HCT116 (cell line): ENCODE results near the gene CSRP1. TPM values are rescaled to one million over a fixed set of nuclear protein-coding genes. Genes with fewer than 3 reads are reported as not detected.

Source experiments
- ATAC-seq: fragments of 200-7000 bp; cut with Tn5 transposase; 2 replicates; pipeline ENCODE4 v1.9.1; 2020; ENCODE audit warnings: mild to moderate bottlenecking, moderate library complexity
- BruUV-seq: library from RNA; stranded (reverse); fragments of 400-500 nt; replicated peaks from 2 replicates; lab custom pipeline; 2021; lab: Mats Ljungman, UMichigan
- CTCF ChIA-PET: fragments of 300-600 bp; sonication (Branson Sonifier 250); formaldehyde crosslinking; loops from one replicate; lab custom pipeline; 2021; ENCODE audit warnings: antibody characterized with exemption; lab: Charles Lee
- POLR2A ChIA-PET: fragments of 300-600, 350-600 bp; sonication (Branson Sonifier 250); formaldehyde crosslinking; loops from one replicate; lab custom pipeline; 2021; ENCODE audit warnings: antibody characterized with exemption; lab: Charles Lee
- RAD21 ChIA-PET, 2 experiments: fragments of 300-600 bp; sonication (Branson Sonifier 250); formaldehyde crosslinking; loops; one replicate each; lab custom pipeline; 2023; ENCODE audit warnings: low total read pairs in 2 of 2; ENCODE audit not compliant: uncharacterized antibody in 2 of 2, unreplicated experiment in 2 of 2, low non-redundant PET in 1 of 2; lab: Charles Lee
- DNase-seq: peaks from one replicate; pipeline ENCODE4 v3.0.0-alpha.2; 2010; ENCODE audit warnings: low read depth, low spot score
- H2AFZ ChIP-seq: fragments of 200-600 bp; shearing (Covaris generic), sonication (generic); 2 replicates; pipeline ENCODE4 v1.6.1; 2017; ENCODE audit warnings: low read depth, mixed run types, mixed read lengths, antibody characterized with exemption, low read length; ENCODE audit not compliant: poor library complexity, severe bottlenecking
- H3K27ac ChIP-seq: 2 replicates; pipeline ENCODE4 v1.5.1; 2012; ENCODE audit warnings: low read depth, low read length
- H3K27me3 ChIP-seq: fragments of 200-600 bp; sonication (generic); 2 replicates; pipeline ENCODE4 v1.6.1; 2016; ENCODE audit warnings: mixed run types, low read length, mixed read lengths; ENCODE audit not compliant: insufficient read depth
- H3K36me3 ChIP-seq, 2 experiments: fragments of 200-500 bp in 1 of 2; fragments of 200-600 bp in 1 of 2; sonication (Bioruptor generic) in 1 of 2; sonication (generic) in 1 of 2; 2 replicates each; pipeline versions ENCODE4 v1.5.1 to v1.6.1; 2014 to 2016; ENCODE audit warnings: low read length in 2 of 2, inconsistent platforms in 1 of 2, mixed read lengths in 1 of 2, mixed run types in 1 of 2; ENCODE audit not compliant: insufficient read depth in 2 of 2, control insufficient read depth in 1 of 2
- H3K4me1 ChIP-seq, 2 experiments: fragments of 200-600 bp in 1 of 2; sonication (generic) in 1 of 2; 2 replicates each; pipeline versions ENCODE4 v1.5.1 to v1.6.1; 2012 to 2017; ENCODE audit warnings: low read length in 2 of 2, inconsistent platforms in 1 of 2, mild to moderate bottlenecking in 1 of 2, mixed read lengths in 1 of 2, mixed run types in 1 of 2, moderate library complexity in 1 of 2; ENCODE audit not compliant: insufficient read depth in 2 of 2, control insufficient read depth in 1 of 2
- H3K4me2 ChIP-seq: fragments of 200-600 bp; sonication (generic); 2 replicates; pipeline ENCODE4 v1.6.1; 2017; ENCODE audit warnings: mixed run types, low read length, mixed read lengths
- H3K4me3 ChIP-seq, 2 experiments: fragments of 200-600 bp in 1 of 2; sonication (generic) in 1 of 2; replicated peaks in 1 of 2; 2 replicates each; pipeline ENCODE4 v1.5.1; 2011 to 2016; ENCODE audit warnings: low read length in 2 of 2, control low read depth in 1 of 2, low read depth in 1 of 2, mild to moderate bottlenecking in 1 of 2, mixed read lengths in 1 of 2, mixed run types in 1 of 2
- H3K79me2 ChIP-seq: fragments of 200-600 bp; sonication (generic); 2 replicates; pipeline ENCODE4 v1.6.1; 2017; ENCODE audit warnings: mild to moderate bottlenecking, mixed run types, low read length, moderate library complexity, mixed read lengths; ENCODE audit not compliant: insufficient read depth
- H3K9ac ChIP-seq: fragments of 200-600 bp; sonication (generic); 2 replicates; pipeline ENCODE4 v1.6.1; 2016; ENCODE audit warnings: low read length, mixed read lengths
- H3K9me2 ChIP-seq: fragments of 200-600 bp; sonication (generic), shearing (Covaris generic); 2 replicates; pipeline ENCODE4 v1.6.1; 2017; ENCODE audit warnings: mixed run types, mild to moderate bottlenecking, moderate library complexity; ENCODE audit not compliant: insufficient read depth
- H3K9me3 ChIP-seq, 2 experiments: fragments of 200-500 bp in 1 of 2; fragments of 200-600 bp in 1 of 2; sonication (Bioruptor generic) in 1 of 2; sonication (generic) in 1 of 2; 2 replicates each; pipeline ENCODE4 v1.6.1; 2014 to 2017; ENCODE audit warnings: low read length in 2 of 2, mixed read lengths in 2 of 2, inconsistent platforms in 1 of 2, low read depth in 1 of 2, mild to moderate bottlenecking in 1 of 2, mixed run types in 1 of 2, moderate library complexity in 1 of 2; ENCODE audit not compliant: control insufficient read depth in 1 of 2, insufficient read depth in 1 of 2
- H4K20me1 ChIP-seq: fragments of 200-600 bp; sonication (generic), shearing (Covaris generic); 2 replicates; pipeline ENCODE4 v1.6.1; 2017; ENCODE audit warnings: mixed run types, mild to moderate bottlenecking, moderate library complexity; ENCODE audit not compliant: insufficient read depth
- ATF3 ChIP-seq: IDR thresholded peaks from 2 replicates; pipeline ENCODE4 v1.6.1; 2012
- ELF1 ChIP-seq: IDR thresholded peaks from 2 replicates; pipeline ENCODE4 v1.6.1; 2012; ENCODE audit warnings: low read depth, borderline replicate concordance
- EZH2 ChIP-seq: fragments of 200-600 bp; sonication (generic); IDR thresholded peaks from 2 replicates; pipeline ENCODE4 v1.6.1; 2017; ENCODE audit warnings: antibody characterized with exemption, mixed run types
- JUND ChIP-seq: IDR thresholded peaks from 2 replicates; pipeline ENCODE4 v1.6.1; 2012
- MAX ChIP-seq: IDR thresholded peaks from 2 replicates; pipeline ENCODE4 v1.6.1; 2012
- RAD21 ChIP-seq: IDR thresholded peaks from 2 replicates; pipeline ENCODE4 v1.6.1; 2012; ENCODE audit warnings: low read depth, mild to moderate bottlenecking
- SP1 ChIP-seq: IDR thresholded peaks from 2 replicates; pipeline ENCODE4 v1.6.1; 2012; ENCODE audit warnings: low read depth
- SRF ChIP-seq: IDR thresholded peaks from 2 replicates; pipeline ENCODE4 v1.6.1; 2012; ENCODE audit warnings: low read depth
- TCF7L2 ChIP-seq: IDR thresholded peaks from 2 replicates; pipeline ENCODE4 v1.7.0; 2011; ENCODE audit warnings: borderline replicate concordance, inconsistent platforms; ENCODE audit not compliant: insufficient read depth, insufficient read length; ENCODE audit errors: extremely low read depth
- YY1 ChIP-seq: IDR thresholded peaks from 2 replicates; pipeline ENCODE4 v1.6.1; 2011; ENCODE audit warnings: low read length, low read depth, moderate library complexity, mild to moderate bottlenecking; ENCODE audit not compliant: insufficient replicate concordance; ENCODE audit errors: extremely low read depth
- ZFX ChIP-seq: fragments of 450-650 bp; IDR thresholded peaks from 2 replicates; pipeline ENCODE4 v1.6.1; 2017
- ZNF274 ChIP-seq: fragments of 200-500 bp; sonication (Bioruptor generic); IDR thresholded peaks from 2 replicates; pipeline ENCODE4 v1.6.1; 2014; ENCODE audit warnings: mild to moderate bottlenecking, low read depth, low read length, inconsistent platforms
- intact Hi-C: fragments of 100-400 bp; cut with micrococcal nuclease; formaldehyde crosslinking; loops from 2 replicates; pipeline ENCODE4 v1.10.0; 2022
- total RNA-seq: library from RNA; stranded (reverse); gene quantifications from one replicate; pipeline ENCODE4 v1.2.1, GENCODE V29; 2021; ENCODE audit not compliant: unreplicated experiment

The CSRP1 gene
- total RNA-seq, 1 experiment from 2014 or later, result 51.7 TPM

DNA sequence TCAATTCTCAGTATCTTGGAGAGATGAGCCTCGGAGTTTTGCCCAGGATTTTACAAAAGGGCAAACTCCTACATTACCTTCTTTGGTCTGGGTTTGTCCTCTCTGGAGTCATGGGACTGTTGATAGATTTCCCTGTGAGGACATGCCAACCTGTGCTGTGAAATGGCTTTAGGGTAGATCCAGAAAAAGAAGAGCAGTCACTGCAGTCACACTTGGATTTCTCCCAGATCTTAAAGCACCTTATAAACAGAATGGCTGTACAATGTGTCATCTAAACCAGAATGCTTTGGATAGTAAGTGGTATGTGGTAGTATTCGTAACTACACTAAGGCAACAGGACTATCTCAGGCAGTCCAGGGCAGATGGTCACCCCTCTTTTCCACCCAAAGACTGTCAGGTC is 1.9 kb upstream of the CSRP1 start:
- H3K36me3 ChIP-seq, result no peaks in the 10 kb centered on the region
- POLR2A ChIA-PET, result no interaction called here
- DNase-seq, result no peak
- intact Hi-C loops, result no loop called here
- RAD21 ChIA-PET, result no interaction called here
- H3K9ac ChIP-seq, result no peak overlapping the region
- no peak overlapping the region for H3K4me3 ChIP-seq
- H3K4me1 ChIP-seq, result peaks cover 13 to 35% of the 10 kb centered on the region in 2 experiments
- H3K79me2 ChIP-seq, result peaks cover 2% of the 10 kb centered on the region; the same call in 1 of the 2 replicates
- no peak overlapping the region for H3K27ac ChIP-seq
- BruUV-seq, result no TSS peak
- no peak overlapping the region for H3K4me2 ChIP-seq
- H3K27me3 ChIP-seq, result no peaks in the 10 kb centered on the region
- no peaks in the 10 kb centered on the region for H3K9me2 ChIP-seq
- no peaks in the 10 kb centered on the region for H3K9me3 ChIP-seq
- no peak for ATAC-seq
- no peak for TF ChIP-seq EZH2
- TF ChIP-seq ATF3, result no peak
- no peak for TF ChIP-seq ZFX
- TF ChIP-seq ELF1, result no peak
- TF ChIP-seq TCF7L2, result no peak
- TF ChIP-seq RAD21, result no peak
- TF ChIP-seq ZNF274, result no peak
- no peak for TF ChIP-seq JUND
- no peak for TF ChIP-seq SP1
- TF ChIP-seq YY1, result no peak
- no peak for TF ChIP-seq MAX
- TF ChIP-seq SRF, result no peak
- no peak overlapping the region for H2AFZ ChIP-seq
- no peaks in the 10 kb centered on the region for H4K20me1 ChIP-seq
- CTCF ChIA-PET, result no interaction called here
